Natural killer cell (primary cell): ENCODE results near the gene AGTRAP. TPM values are rescaled to one million over a fixed set of nuclear protein-coding genes. Genes with fewer than 3 reads are reported as not detected.

ENCODE experiments used
- ATAC-seq, 3 donors: fragments of 150-1000 bp in 2 of 3; fragments of 200-7000 bp in 1 of 3; cut with Tn5 transposase; 1 replicate in 1 of 3; 2 replicates in 2 of 3; pipeline ENCODE4 v1.10.0; 2021; ENCODE audit warnings: mild to moderate bottlenecking in 2 of 3, moderate library complexity in 2 of 3
- DNase-seq, 2 donors: peaks; one replicate each; pipeline versions ENCODE4 v3.0.0 to v3.0.0-alpha.2; 2013 to 2021; ENCODE audit warnings: mixed read lengths in 1 of 2
- H3K27ac ChIP-seq: one replicate; pipeline ENCODE4 v1.5.1; 2013; ENCODE audit warnings: mild to moderate bottlenecking, low read length
- H3K27me3 ChIP-seq: one replicate; pipeline ENCODE4 v1.6.1; 2013; ENCODE audit warnings: low read length; ENCODE audit not compliant: control insufficient read depth, insufficient read depth
- H3K36me3 ChIP-seq: one replicate; pipeline ENCODE4 v1.6.1; 2013; ENCODE audit warnings: low read length; ENCODE audit not compliant: control insufficient read depth, insufficient read depth
- H3K4me1 ChIP-seq: one replicate; pipeline ENCODE4 v1.6.1; 2013; ENCODE audit warnings: low read length; ENCODE audit not compliant: control insufficient read depth, insufficient read depth
- H3K4me3 ChIP-seq: one replicate; pipeline ENCODE4 v1.5.1; 2013; ENCODE audit warnings: low read length
- H3K9me3 ChIP-seq: one replicate; pipeline ENCODE4 v1.6.1; 2013; ENCODE audit warnings: low read length; ENCODE audit not compliant: control insufficient read depth, insufficient read depth
- H3K27ac Mint-ChIP-seq, 2 donors: one replicate each; pipeline ENCODE4 v1.8.0; 2022; ENCODE audit warnings: mild to moderate bottlenecking in 2 of 2, mixed read lengths in 2 of 2, moderate library complexity in 1 of 2
- H3K27me3 Mint-ChIP-seq, 2 donors: one replicate each; pipeline ENCODE4 v1.8.0; 2022; ENCODE audit warnings: low read depth in 2 of 2, mixed read lengths in 2 of 2
- H3K36me3 Mint-ChIP-seq: one replicate; pipeline ENCODE4 v1.8.0; 2022; ENCODE audit warnings: mixed read lengths
- H3K4me1 Mint-ChIP-seq, 2 donors: one replicate each; pipeline ENCODE4 v1.8.0; 2022; ENCODE audit warnings: mixed read lengths in 2 of 2
- H3K4me3 Mint-ChIP-seq: one replicate; pipeline ENCODE4 v1.8.0; 2022; ENCODE audit warnings: mild to moderate bottlenecking, moderate library complexity, mixed read lengths
- H3K9me3 Mint-ChIP-seq, 2 donors: one replicate each; pipeline ENCODE4 v1.8.0; 2022; ENCODE audit warnings: mixed read lengths in 2 of 2
- CTCF ChIP-seq: fragments of 200-600 bp; IDR thresholded peaks from one replicate; pipeline ENCODE4 v1.8.0; 2022; ENCODE audit warnings: antibody characterized with exemption
- whole genome bisulfite sequencing: methylation state at CpG from one replicate; pipeline ENCODE4 v1.1.7; 2013; ENCODE audit warnings: missing lambda C conversion rate; ENCODE audit not compliant: insufficient coverage; 5-methylcytosine and 5-hydroxymethylcytosine counted together
- intact Hi-C: fragments of 100-400 bp; cut with micrococcal nuclease; formaldehyde crosslinking; loops from one replicate; pipeline ENCODE4 v1.14.2; 2022
- total RNA-seq, 4 donors: library from RNA; stranded (reverse); fragments of 120-200 nt in 1 of 4; gene quantifications; one replicate each; pipeline versions ENCODE4 v1.2.3 to v1.2.4, GENCODE V29; 2013 to 2022

AGTRAP gene
- total RNA-seq, 3 donors from 2014 or later (not counting 1 experiment from before 2014, with no cell fraction given), result 94.6 to 122 (median 104) TPM

GRCh38 chr1:11738096-11738495 is 2.2 kb downstream of the AGTRAP start:
- H3K36me3 ChIP-seq, result no peaks in the 10 kb centered on the region
- peak overlapping the region; percentile 93 for H3K4me3 Mint-ChIP-seq
- H3K27me3 Mint-ChIP-seq, result no peaks in the 10 kb centered on the region
- ATAC-seq, result no peak
- H3K9me3 Mint-ChIP-seq, result no peaks in the 10 kb centered on the region
- no peaks in the 10 kb centered on the region for H3K9me3 ChIP-seq
- no peaks in the 10 kb centered on the region for H3K27me3 ChIP-seq
- peaks cover 77% of the 10 kb centered on the region for H3K4me1 ChIP-seq
- 100% methylated on average over 2 of the region's 2 CpGs for whole genome bisulfite sequencing
- no peak for DNase-seq
- H3K4me3 ChIP-seq, result no peak overlapping the region
- intact Hi-C loops, result loop anchor here (10.0 kb wide), 1 partner anchor 473 kb away; the partner anchor contains the start of gene MTOR
- no peak for TF ChIP-seq CTCF
- H3K27ac ChIP-seq, result no peak overlapping the region
- H3K27ac Mint-ChIP-seq, result peak overlapping the region; percentile 87 to 98
- H3K36me3 Mint-ChIP-seq, result no peaks in the 10 kb centered on the region
- peaks cover 75 to 82% of the 10 kb centered on the region in 2 donors for H3K4me1 Mint-ChIP-seq

GRCh38 chr1:11738783-11739182 is 2.8 kb downstream of the AGTRAP start:
- no peak overlapping the region for H3K27ac ChIP-seq
- intact Hi-C loops, result loop anchor here (10.0 kb wide), 1 partner anchor 474 kb away; the partner anchor contains the start of gene MTOR
- H3K4me1 ChIP-seq, result peaks cover 79% of the 10 kb centered on the region

GRCh38 chr1:11740258-11741192 is 4.6 kb downstream of the AGTRAP start:
- no peaks in the 10 kb centered on the region for H3K27me3 ChIP-seq
- peak overlapping the region; percentile 68 for H3K4me3 Mint-ChIP-seq
- TF ChIP-seq CTCF, result no peak
- no peaks in the 10 kb centered on the region for H3K9me3 Mint-ChIP-seq
- no peaks in the 10 kb centered on the region for H3K9me3 ChIP-seq
- H3K27ac Mint-ChIP-seq, result peak overlapping the region; percentile 87 to 98
- H3K4me1 ChIP-seq, result peaks cover 75% of the 10 kb centered on the region
- H3K4me1 Mint-ChIP-seq, result peaks cover 71 to 89% of the 10 kb centered on the region in 2 donors
- ATAC-seq (peak; percentile 30 to 70 (median 43)), DNase-seq (peak in 1 of 2 donors; percentile 53)
- no peak overlapping the region for H3K4me3 ChIP-seq
- H3K27ac ChIP-seq, result peak overlapping the region; percentile 22
- H3K36me3 ChIP-seq, result peaks cover 2% of the 10 kb centered on the region
- intact Hi-C loops, result no loop called here
- no peaks in the 10 kb centered on the region for H3K27me3 Mint-ChIP-seq
- 19% methylated on average over 15 of the region's 15 CpGs for WGBS
- H3K36me3 Mint-ChIP-seq, result no peaks in the 10 kb centered on the region

More at GRCh38 chr1:11738783-11739182, 2.8 kb downstream of the AGTRAP start:
- Mint-ChIP-seq H3K4me3 (peak overlapping the region; percentile 55), H3K4me1 (peaks cover 74 to 86% of the 10 kb centered on the region in 2 donors), H3K9me3 (no peaks in the 10 kb centered on the region), H3K27me3 (no peaks in the 10 kb centered on the region), H3K27ac (peak overlapping the region; percentile 87 to 98), H3K36me3 (no peaks in the 10 kb centered on the region)
- ATAC-seq (no peak), DNase-seq (no peak)
- Histone ChIP-seq H3K4me3 (no peak overlapping the region), H3K27me3 (no peaks in the 10 kb centered on the region), H3K36me3 (no peaks in the 10 kb centered on the region), H3K9me3 (no peaks in the 10 kb centered on the region)
- no peak for TF ChIP-seq CTCF
- WGBS, result 76% methylated on average over 6 of the region's 6 CpGs
